WTC11 (cell line): ENCODE results near the gene UCK1. TPM values are rescaled to one million over a fixed set of nuclear protein-coding genes. Genes with fewer than 3 reads are reported as not detected.

Source experiments
- ATAC-seq: fragments of 200-7000 bp; cut with Tn5 transposase; 2 replicates; pipeline ENCODE4 v1.10.0; 2021; ENCODE audit warnings: mild to moderate bottlenecking, moderate library complexity
- CTCF ChIA-PET: fragments of 300-600 bp; sonication (Branson Sonifier 250); formaldehyde crosslinking; loops from one replicate; lab custom pipeline; 2021; ENCODE audit warnings: antibody characterized with exemption; lab: Charles Lee
- POLR2A ChIA-PET: fragments of 350-600 bp; sonication (Branson Sonifier 250); formaldehyde crosslinking; loops from one replicate; lab custom pipeline; 2021; ENCODE audit warnings: antibody characterized with exemption; lab: Charles Lee
- DNase-seq: peaks from one replicate; pipeline ENCODE4 v3.0.0; 2021; ENCODE audit warnings: low spot score
- H3K27ac Mint-ChIP-seq: 2 replicates; pipeline ENCODE4 v1.8.0; 2021; ENCODE audit warnings: mixed read lengths
- H3K27me3 Mint-ChIP-seq: 2 replicates; pipeline ENCODE4 v1.8.0; 2021; ENCODE audit warnings: low read depth, mild to moderate bottlenecking, moderate library complexity, mixed read lengths
- H3K36me3 Mint-ChIP-seq: 2 replicates; pipeline ENCODE4 v1.8.0; 2021; ENCODE audit warnings: mixed read lengths
- H3K4me1 Mint-ChIP-seq: 2 replicates; pipeline ENCODE4 v1.8.0; 2022; ENCODE audit warnings: mixed read lengths
- H3K4me3 Mint-ChIP-seq: 2 replicates; pipeline ENCODE4 v1.8.0; 2021; ENCODE audit warnings: mild to moderate bottlenecking, moderate library complexity, mixed read lengths
- H3K9me3 Mint-ChIP-seq: 2 replicates; pipeline ENCODE4 v1.8.0; 2021; ENCODE audit warnings: mixed read lengths
- ELF4 ChIP-seq: sonication (generic); formaldehyde crosslinking; IDR thresholded peaks from 2 replicates; pipeline ENCODE4 v1.8.1; 2022; ENCODE audit warnings: low read depth, mild to moderate bottlenecking, moderate library complexity, missing genetic modification reagents
- ESRRA ChIP-seq: sonication (generic); formaldehyde crosslinking; IDR thresholded peaks from 2 replicates; pipeline ENCODE4 v1.8.1; 2022; ENCODE audit warnings: mild to moderate bottlenecking, missing genetic modification reagents, borderline replicate concordance
- ETV6 ChIP-seq: sonication (generic); formaldehyde crosslinking; IDR thresholded peaks from 2 replicates; pipeline ENCODE4 v1.8.1; 2022; ENCODE audit warnings: mild to moderate bottlenecking, missing genetic modification reagents
- FOXK1 ChIP-seq: sonication (generic); formaldehyde crosslinking; IDR thresholded peaks from 2 replicates; pipeline ENCODE4 v1.8.0; 2022; ENCODE audit warnings: mild to moderate bottlenecking, moderate library complexity, missing genetic modification reagents
- FOXP1 ChIP-seq: sonication (generic); formaldehyde crosslinking; IDR thresholded peaks from 2 replicates; pipeline ENCODE4 v1.8.0; 2022; ENCODE audit warnings: missing genetic modification reagents, mild to moderate bottlenecking, moderate library complexity, borderline replicate concordance
- NR3C1 ChIP-seq: sonication (generic); formaldehyde crosslinking; conservative IDR thresholded peaks from 2 replicates; pipeline ENCODE4 v1.8.1; 2023; ENCODE audit warnings: low read depth, mild to moderate bottlenecking, missing genetic modification reagents
- RELA ChIP-seq: sonication (generic); formaldehyde crosslinking; IDR thresholded peaks from 2 replicates; pipeline ENCODE4 v1.8.1; 2022; ENCODE audit warnings: missing genetic modification reagents, mild to moderate bottlenecking, borderline replicate concordance
- TEAD4 ChIP-seq: sonication (generic); formaldehyde crosslinking; IDR thresholded peaks from 2 replicates; pipeline ENCODE4 v1.8.0; 2022; ENCODE audit warnings: mild to moderate bottlenecking, missing genetic modification reagents
- TP53 ChIP-seq: sonication (generic); formaldehyde crosslinking; IDR thresholded peaks from 2 replicates; pipeline ENCODE4 v1.8.1; 2023; ENCODE audit warnings: mild to moderate bottlenecking, missing genetic modification reagents
- ZNF263 ChIP-seq: sonication (generic); formaldehyde crosslinking; IDR thresholded peaks from 2 replicates; pipeline ENCODE4 v1.8.1; 2022; ENCODE audit warnings: low read depth, mild to moderate bottlenecking, moderate library complexity, missing genetic modification reagents
- ZNF317 ChIP-seq: sonication (generic); formaldehyde crosslinking; IDR thresholded peaks from 2 replicates; pipeline ENCODE4 v1.8.1; 2023; ENCODE audit warnings: low read depth, mild to moderate bottlenecking, moderate library complexity, missing genetic modification reagents, borderline replicate concordance
- ZNF416 ChIP-seq: fragments of 250-450 bp; sonication (Bioruptor Pico); IDR thresholded peaks from 2 replicates; pipeline ENCODE4 v1.9.0; 2021; ENCODE audit warnings: mild to moderate bottlenecking, inconsistent platforms
- ZNF671 ChIP-seq: fragments of 250-450 bp; sonication (Bioruptor Pico); IDR thresholded peaks from 2 replicates; pipeline ENCODE4 v1.8.0; 2021; ENCODE audit warnings: mild to moderate bottlenecking
- total RNA-seq: library from RNA; stranded (reverse); gene quantifications from 3 replicates; pipeline ENCODE4 v1.2.3, GENCODE V29; 2021
- TF ChIP-seq, protein P1 (sequence below): sonication (generic); formaldehyde crosslinking; IDR thresholded peaks from 2 replicates; pipeline ENCODE4 v1.8.0; 2022; ENCODE audit warnings: missing genetic modification reagents
- TF ChIP-seq, protein P2 (sequence below): fragments of 250-450 bp; sonication (Bioruptor Pico); IDR thresholded peaks from 2 replicates; pipeline ENCODE4 v1.9.0; 2021; ENCODE audit warnings: mild to moderate bottlenecking, borderline replicate concordance
- TF ChIP-seq, protein P3 (sequence below): sonication (generic); formaldehyde crosslinking; IDR thresholded peaks from 2 replicates; pipeline ENCODE4 v1.8.0; 2023; ENCODE audit warnings: missing genetic modification reagents
- TF ChIP-seq, protein P4 (sequence below): sonication (generic); formaldehyde crosslinking; IDR thresholded peaks from 2 replicates; pipeline ENCODE4 v1.8.0; 2022; ENCODE audit warnings: mild to moderate bottlenecking, missing genetic modification reagents
- TF ChIP-seq, protein P5 (sequence below): sonication (generic); formaldehyde crosslinking; IDR thresholded peaks from 2 replicates; pipeline ENCODE4 v1.8.1; 2022; ENCODE audit warnings: low read depth, mild to moderate bottlenecking, moderate library complexity, missing genetic modification reagents, borderline replicate concordance

Gene UCK1
- total RNA-seq, 1 experiment from 2014 or later: 29.6 TPM

DNA sequence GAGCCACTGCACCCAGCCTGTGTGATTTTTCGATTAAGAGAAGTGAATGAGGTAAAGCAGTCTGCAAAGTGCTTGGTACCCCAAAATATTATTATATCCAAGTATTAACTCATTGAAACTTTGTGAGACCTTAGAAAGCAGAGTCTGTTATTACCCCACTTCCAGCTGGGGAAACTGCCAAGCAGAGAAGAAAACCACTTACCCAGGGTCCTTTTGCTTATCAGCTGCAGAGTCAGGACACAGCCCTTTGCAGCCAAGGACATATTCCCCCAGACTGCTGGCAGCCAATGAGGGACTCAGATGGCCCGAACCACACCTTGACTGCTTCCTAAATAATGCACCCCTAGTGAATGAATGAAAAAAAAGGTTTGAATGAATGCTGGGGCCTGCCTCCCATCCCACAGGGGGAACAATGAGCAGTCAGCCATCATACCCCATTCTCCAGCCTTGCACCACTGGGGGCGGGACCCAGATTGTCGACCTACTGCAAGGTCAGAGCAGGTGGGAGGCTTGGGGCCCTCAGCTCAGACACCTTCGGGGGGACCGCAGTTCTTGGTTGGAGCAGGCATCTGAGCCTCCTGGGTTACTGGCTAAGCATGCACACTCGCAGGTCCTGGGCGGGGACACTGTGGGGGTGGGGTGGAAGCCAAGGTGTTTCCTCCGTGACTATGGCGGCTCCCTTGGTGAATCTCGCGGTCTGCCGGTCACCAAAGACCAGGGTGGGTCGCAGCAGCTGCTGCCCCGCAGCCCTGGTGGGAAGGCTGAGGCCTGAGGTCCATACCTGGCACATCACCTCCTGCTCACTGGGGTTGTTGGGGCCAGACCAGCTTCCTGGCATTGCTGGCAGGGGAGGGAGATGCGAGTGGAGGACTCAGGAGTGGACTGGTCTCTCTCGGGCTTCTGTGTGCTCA is 43.9 kb upstream of the UCK1 start (continued):
- TF ChIP-seq FOXP1 (CRISPR knock-in tag) (no peak), ZNF671 (CRISPR knock-in tag) (no peak), ESRRA (CRISPR knock-in tag) (no peak), ZNF263 (CRISPR knock-in tag) (no peak)
- TF ChIP-seq, protein P1, sequence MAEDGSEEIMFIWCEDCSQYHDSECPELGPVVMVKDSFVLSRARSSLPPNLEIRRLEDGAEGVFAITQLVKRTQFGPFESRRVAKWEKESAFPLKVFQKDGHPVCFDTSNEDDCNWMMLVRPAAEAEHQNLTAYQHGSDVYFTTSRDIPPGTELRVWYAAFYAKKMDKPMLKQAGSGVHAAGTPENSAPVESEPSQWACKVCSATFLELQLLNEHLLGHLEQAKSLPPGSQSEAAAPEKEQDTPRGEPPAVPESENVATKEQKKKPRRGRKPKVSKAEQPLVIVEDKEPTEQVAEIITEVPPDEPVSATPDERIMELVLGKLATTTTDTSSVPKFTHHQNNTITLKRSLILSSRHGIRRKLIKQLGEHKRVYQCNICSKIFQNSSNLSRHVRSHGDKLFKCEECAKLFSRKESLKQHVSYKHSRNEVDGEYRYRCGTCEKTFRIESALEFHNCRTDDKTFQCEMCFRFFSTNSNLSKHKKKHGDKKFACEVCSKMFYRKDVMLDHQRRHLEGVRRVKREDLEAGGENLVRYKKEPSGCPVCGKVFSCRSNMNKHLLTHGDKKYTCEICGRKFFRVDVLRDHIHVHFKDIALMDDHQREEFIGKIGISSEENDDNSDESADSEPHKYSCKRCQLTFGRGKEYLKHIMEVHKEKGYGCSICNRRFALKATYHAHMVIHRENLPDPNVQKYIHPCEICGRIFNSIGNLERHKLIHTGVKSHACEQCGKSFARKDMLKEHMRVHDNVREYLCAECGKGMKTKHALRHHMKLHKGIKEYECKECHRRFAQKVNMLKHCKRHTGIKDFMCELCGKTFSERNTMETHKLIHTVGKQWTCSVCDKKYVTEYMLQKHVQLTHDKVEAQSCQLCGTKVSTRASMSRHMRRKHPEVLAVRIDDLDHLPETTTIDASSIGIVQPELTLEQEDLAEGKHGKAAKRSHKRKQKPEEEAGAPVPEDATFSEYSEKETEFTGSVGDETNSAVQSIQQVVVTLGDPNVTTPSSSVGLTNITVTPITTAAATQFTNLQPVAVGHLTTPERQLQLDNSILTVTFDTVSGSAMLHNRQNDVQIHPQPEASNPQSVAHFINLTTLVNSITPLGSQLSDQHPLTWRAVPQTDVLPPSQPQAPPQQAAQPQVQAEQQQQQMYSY (CRISPR knock-in tag): no peak
- TF ChIP-seq, protein P2, sequence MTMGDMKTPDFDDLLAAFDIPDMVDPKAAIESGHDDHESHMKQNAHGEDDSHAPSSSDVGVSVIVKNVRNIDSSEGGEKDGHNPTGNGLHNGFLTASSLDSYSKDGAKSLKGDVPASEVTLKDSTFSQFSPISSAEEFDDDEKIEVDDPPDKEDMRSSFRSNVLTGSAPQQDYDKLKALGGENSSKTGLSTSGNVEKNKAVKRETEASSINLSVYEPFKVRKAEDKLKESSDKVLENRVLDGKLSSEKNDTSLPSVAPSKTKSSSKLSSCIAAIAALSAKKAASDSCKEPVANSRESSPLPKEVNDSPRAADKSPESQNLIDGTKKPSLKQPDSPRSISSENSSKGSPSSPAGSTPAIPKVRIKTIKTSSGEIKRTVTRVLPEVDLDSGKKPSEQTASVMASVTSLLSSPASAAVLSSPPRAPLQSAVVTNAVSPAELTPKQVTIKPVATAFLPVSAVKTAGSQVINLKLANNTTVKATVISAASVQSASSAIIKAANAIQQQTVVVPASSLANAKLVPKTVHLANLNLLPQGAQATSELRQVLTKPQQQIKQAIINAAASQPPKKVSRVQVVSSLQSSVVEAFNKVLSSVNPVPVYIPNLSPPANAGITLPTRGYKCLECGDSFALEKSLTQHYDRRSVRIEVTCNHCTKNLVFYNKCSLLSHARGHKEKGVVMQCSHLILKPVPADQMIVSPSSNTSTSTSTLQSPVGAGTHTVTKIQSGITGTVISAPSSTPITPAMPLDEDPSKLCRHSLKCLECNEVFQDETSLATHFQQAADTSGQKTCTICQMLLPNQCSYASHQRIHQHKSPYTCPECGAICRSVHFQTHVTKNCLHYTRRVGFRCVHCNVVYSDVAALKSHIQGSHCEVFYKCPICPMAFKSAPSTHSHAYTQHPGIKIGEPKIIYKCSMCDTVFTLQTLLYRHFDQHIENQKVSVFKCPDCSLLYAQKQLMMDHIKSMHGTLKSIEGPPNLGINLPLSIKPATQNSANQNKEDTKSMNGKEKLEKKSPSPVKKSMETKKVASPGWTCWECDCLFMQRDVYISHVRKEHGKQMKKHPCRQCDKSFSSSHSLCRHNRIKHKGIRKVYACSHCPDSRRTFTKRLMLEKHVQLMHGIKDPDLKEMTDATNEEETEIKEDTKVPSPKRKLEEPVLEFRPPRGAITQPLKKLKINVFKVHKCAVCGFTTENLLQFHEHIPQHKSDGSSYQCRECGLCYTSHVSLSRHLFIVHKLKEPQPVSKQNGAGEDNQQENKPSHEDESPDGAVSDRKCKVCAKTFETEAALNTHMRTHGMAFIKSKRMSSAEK: no peak
- TF ChIP-seq, all 79 proteins: peak for 0

DNA sequence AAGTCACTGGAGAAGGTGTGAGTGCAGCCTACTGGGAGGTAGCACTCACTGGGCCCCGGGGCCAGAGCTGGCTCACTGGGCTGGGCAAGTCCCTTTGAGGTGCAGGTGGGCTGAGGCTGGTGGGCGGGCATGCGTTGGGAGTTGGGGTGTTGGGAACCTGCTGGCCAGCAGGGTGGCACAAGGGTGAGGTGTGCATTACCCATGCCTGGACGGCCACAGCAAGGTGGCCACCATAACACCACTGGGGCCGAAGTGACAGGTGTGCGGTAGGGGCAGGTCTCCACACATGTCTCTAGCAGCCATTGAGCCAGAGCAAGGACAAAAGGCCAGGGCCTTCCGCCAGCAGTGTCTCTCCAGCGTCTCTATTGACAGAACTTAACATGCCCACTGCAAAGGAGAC is 36.8 kb upstream of the UCK1 start:
- Mint-ChIP-seq H3K4me1 (no peaks in the 10 kb centered on the region), H3K27me3 (peaks cover 9% of the 10 kb centered on the region; the same call in 1 of the 2 replicates), H3K9me3 (peaks cover 21% of the 10 kb centered on the region), H3K27ac (no peak overlapping the region), H3K4me3 (no peak overlapping the region), H3K36me3 (peaks cover 8% of the 10 kb centered on the region; the same call in 1 of the 2 replicates)
- ChIA-PET POLR2A (no interaction called here), CTCF (no interaction called here)
- DNase-seq: no peak
- ATAC-seq: no peak
- TF ChIP-seq, protein P3, sequence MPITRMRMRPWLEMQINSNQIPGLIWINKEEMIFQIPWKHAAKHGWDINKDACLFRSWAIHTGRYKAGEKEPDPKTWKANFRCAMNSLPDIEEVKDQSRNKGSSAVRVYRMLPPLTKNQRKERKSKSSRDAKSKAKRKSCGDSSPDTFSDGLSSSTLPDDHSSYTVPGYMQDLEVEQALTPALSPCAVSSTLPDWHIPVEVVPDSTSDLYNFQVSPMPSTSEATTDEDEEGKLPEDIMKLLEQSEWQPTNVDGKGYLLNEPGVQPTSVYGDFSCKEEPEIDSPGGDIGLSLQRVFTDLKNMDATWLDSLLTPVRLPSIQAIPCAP (CRISPR knock-in tag): no peak
- TF ChIP-seq ZNF416 (CRISPR knock-in tag): no peak
- TF ChIP-seq, protein P1 (CRISPR knock-in tag): no peak
- no peak for TF ChIP-seq RELA (CRISPR knock-in tag)
- TF ChIP-seq, protein P4, sequence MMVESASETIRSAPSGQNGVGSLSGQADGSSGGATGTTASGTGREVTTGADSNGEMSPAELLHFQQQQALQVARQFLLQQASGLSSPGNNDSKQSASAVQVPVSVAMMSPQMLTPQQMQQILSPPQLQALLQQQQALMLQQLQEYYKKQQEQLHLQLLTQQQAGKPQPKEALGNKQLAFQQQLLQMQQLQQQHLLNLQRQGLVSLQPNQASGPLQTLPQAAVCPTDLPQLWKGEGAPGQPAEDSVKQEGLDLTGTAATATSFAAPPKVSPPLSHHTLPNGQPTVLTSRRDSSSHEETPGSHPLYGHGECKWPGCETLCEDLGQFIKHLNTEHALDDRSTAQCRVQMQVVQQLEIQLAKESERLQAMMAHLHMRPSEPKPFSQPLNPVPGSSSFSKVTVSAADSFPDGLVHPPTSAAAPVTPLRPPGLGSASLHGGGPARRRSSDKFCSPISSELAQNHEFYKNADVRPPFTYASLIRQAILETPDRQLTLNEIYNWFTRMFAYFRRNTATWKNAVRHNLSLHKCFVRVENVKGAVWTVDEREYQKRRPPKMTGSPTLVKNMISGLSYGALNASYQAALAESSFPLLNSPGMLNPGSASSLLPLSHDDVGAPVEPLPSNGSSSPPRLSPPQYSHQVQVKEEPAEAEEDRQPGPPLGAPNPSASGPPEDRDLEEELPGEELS (CRISPR knock-in tag): no peak
- TF ChIP-seq, protein P5, sequence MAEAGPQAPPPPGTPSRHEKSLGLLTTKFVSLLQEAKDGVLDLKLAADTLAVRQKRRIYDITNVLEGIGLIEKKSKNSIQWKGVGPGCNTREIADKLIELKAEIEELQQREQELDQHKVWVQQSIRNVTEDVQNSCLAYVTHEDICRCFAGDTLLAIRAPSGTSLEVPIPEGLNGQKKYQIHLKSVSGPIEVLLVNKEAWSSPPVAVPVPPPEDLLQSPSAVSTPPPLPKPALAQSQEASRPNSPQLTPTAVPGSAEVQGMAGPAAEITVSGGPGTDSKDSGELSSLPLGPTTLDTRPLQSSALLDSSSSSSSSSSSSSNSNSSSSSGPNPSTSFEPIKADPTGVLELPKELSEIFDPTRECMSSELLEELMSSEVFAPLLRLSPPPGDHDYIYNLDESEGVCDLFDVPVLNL (CRISPR knock-in tag): no peak
- TF ChIP-seq ETV6: no peak
- no peak for TF ChIP-seq ELF4 (CRISPR knock-in tag)
- TF ChIP-seq TP53 (CRISPR knock-in tag): no peak
- no peak for TF ChIP-seq ZNF317 (CRISPR knock-in tag)
- TF ChIP-seq FOXK1 (CRISPR knock-in tag): no peak
- no peak for TF ChIP-seq NR3C1 (CRISPR knock-in tag)
- TF ChIP-seq TEAD4 (CRISPR knock-in tag): no peak
